Measurements from ENCODE around the gene RTKN.

Gene RTKN

DNA sequence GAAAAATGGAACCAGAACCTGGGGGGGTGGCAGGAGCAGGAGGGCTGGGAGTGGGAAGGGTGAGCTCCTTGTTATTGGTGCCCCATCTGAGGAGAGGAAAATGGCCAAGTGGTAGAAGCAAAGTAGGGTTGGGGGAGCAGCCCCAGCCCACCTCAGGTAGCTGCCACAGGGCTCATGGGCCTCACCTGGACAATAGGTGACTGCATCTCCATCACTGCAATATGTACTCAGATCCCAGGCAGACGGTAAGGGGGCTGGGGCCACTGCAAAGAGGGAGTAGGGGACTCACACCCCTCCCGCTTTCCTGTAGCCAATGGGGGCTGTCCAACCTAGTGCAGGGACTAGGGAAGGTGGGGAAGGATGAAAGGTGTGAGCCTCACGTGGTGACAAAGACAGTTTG lies 24.5 kb downstream of the RTKN start:
- Histone ChIP-seq H4K20me1 (ENCODE audit: insufficient read depth) (no peaks in the 10 kb centered on the region), H3K9ac (no peak overlapping the region), H3K36me3 (ENCODE audit: insufficient read depth) (no peaks in the 10 kb centered on the region), H3K4me1 (ENCODE audit: low read depth, poor library complexity, severe bottlenecking) (peaks cover 11% of the 10 kb centered on the region), H2AFZ (ENCODE audit: low read depth) (no peak overlapping the region), H3K4me3 (IDR thresholded peaks at IDR 0.05; ENCODE audit: insufficient read depth, low read depth, low read length) (no peak overlapping the region), H3K27ac (no peak overlapping the region), H3K27me3 (ENCODE audit: insufficient read depth, low read depth) (no peaks in the 10 kb centered on the region), H3K79me2 (ENCODE audit: insufficient read depth, low read depth) (no peaks in the 10 kb centered on the region), H3K4me2 (no peak overlapping the region)
- TF ChIP-seq, protein P1, sequence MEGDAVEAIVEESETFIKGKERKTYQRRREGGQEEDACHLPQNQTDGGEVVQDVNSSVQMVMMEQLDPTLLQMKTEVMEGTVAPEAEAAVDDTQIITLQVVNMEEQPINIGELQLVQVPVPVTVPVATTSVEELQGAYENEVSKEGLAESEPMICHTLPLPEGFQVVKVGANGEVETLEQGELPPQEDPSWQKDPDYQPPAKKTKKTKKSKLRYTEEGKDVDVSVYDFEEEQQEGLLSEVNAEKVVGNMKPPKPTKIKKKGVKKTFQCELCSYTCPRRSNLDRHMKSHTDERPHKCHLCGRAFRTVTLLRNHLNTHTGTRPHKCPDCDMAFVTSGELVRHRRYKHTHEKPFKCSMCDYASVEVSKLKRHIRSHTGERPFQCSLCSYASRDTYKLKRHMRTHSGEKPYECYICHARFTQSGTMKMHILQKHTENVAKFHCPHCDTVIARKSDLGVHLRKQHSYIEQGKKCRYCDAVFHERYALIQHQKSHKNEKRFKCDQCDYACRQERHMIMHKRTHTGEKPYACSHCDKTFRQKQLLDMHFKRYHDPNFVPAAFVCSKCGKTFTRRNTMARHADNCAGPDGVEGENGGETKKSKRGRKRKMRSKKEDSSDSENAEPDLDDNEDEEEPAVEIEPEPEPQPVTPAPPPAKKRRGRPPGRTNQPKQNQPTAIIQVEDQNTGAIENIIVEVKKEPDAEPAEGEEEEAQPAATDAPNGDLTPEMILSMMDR (conservative IDR thresholded peaks at IDR 0.05; ENCODE audit: low read depth, low read length): no peak

DNA sequence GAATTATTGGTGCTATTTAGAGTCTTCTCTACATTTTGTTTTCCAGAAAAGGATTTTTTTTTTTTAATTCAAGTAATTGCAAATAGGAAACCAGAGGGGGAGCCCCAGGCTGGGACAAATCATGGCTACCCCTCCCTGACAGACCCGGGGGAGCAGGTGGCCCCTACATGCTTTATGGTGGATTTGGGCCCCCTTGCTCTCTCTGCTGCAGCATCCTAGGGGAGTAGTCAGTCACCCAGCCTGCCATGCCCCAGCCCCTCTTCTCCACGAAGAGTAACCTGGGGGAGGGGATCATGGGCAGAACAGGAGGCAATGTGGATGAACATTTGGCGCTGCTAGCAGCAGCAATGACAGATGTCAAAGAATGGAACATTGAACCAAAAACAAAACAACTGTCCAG lies 25.0 kb downstream of the RTKN start:
- H2AFZ ChIP-seq (ENCODE audit: low read depth): no peak overlapping the region
- H3K9ac ChIP-seq: no peak overlapping the region
- peaks cover 8% of the 10 kb centered on the region for H3K4me1 ChIP-seq (ENCODE audit: low read depth, poor library complexity, severe bottlenecking)
- no peaks in the 10 kb centered on the region for H3K36me3 ChIP-seq (ENCODE audit: insufficient read depth)
- H4K20me1 ChIP-seq (ENCODE audit: insufficient read depth): no peaks in the 10 kb centered on the region
- H3K27me3 ChIP-seq (ENCODE audit: insufficient read depth, low read depth): no peaks in the 10 kb centered on the region
- no peak overlapping the region for H3K4me2 ChIP-seq
- H3K4me3 ChIP-seq (IDR thresholded peaks at IDR 0.05; ENCODE audit: insufficient read depth, low read depth, low read length): no peak overlapping the region
- H3K79me2 ChIP-seq (ENCODE audit: insufficient read depth, low read depth): no peaks in the 10 kb centered on the region
- TF ChIP-seq, protein P1 (conservative IDR thresholded peaks at IDR 0.05; ENCODE audit: low read depth, low read length): peak; percentile 13; the same call in 1 of the 2 replicates
- no peak overlapping the region for H3K27ac ChIP-seq

DNA sequence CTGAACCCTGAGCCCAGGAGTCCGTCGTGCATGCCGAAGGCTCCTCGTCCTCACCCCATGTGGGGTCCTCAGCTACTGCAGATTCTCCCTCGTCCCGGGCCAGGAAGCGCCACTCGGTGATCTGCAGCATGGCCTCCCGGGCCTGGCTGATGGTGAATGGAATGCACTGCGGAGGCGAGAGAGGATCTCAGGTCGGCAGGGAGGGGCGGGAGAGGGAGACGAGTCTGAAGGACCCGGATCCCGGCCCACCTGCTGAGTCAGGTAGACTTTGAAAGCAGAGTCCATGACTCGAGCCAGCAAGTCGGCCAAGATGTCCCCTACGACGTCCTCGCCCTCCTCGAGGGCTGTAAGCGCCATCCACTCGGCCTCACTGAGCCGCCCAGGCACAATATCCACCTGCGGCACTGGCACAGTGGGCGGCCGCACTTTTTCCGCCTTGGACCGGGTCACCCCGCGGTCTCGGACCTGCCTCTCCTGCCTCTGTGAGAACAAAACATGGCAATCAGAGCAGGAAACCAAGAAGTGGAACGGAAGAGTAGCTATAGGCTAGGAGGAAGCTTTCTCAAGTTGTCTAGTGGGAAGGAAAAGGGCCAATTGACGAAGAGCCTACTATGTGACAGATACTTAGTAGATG lies 25.9 kb downstream of the RTKN start:
- no peaks in the 10 kb centered on the region for H3K27me3 ChIP-seq (ENCODE audit: insufficient read depth, low read depth)
- H4K20me1 ChIP-seq (ENCODE audit: insufficient read depth): no peaks in the 10 kb centered on the region
- H3K9ac ChIP-seq: no peak overlapping the region
- no peaks in the 10 kb centered on the region for H3K79me2 ChIP-seq (ENCODE audit: insufficient read depth, low read depth)
- no peaks in the 10 kb centered on the region for H3K36me3 ChIP-seq (ENCODE audit: insufficient read depth)
- TF ChIP-seq, protein P1 (conservative IDR thresholded peaks at IDR 0.05; ENCODE audit: low read depth, low read length): no peak
- no peak overlapping the region for H2AFZ ChIP-seq (ENCODE audit: low read depth)
- H3K4me3 ChIP-seq (IDR thresholded peaks at IDR 0.05; ENCODE audit: insufficient read depth, low read depth, low read length): no peak overlapping the region
- no peak overlapping the region for H3K27ac ChIP-seq
- peaks cover 7% of the 10 kb centered on the region for H3K4me1 ChIP-seq (ENCODE audit: low read depth, poor library complexity, severe bottlenecking)
- H3K4me2 ChIP-seq: no peak overlapping the region

DNA sequence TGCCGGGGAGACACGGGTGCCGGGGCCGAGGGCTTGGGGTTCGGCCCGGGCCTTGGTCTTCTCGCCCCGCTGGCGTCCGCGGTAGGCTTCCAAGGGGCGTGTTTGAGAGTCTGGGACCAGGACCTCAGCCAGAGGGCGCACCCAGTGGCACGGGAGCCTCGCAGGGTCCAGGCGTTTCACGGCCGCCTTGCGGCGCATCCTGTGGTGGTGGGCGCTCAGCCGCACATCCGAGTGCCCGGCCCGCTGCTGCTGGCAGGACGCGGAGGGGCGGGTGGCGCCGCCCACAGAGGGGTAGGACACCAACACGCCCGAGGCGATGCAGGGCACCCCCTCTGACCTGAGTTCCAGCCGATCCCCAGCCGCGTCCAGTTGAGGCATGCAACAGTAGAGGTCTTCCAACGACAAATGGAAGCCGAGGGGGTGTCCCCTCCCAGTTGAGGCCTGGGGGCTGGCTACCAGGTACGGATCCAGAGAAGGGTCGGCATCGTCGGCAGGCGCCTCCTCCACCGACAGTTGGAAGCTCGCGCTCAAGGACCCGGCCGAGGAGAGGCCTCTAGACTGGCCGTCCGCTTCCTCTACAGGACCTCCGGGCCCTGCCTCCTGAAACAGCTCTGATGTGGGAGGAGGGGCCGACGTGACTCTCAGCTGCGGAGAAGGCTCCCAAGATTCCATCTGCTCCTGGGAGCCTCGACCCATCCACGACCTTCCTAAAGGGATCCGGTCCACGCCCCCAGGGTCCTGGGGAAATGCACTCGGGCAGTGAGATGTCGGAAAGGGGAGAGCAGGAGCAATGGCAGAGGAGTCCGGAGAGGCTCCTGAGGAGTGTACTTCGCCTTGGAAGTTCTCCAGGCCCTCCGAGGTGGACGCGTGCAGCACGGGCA lies 26.6 kb downstream of the RTKN start:
- no peak overlapping the region for H3K4me3 ChIP-seq (IDR thresholded peaks at IDR 0.05; ENCODE audit: insufficient read depth, low read depth, low read length)
- no peak overlapping the region for H3K27ac ChIP-seq
- H3K9ac ChIP-seq: no peak overlapping the region
- TF ChIP-seq, protein P1 (conservative IDR thresholded peaks at IDR 0.05; ENCODE audit: low read depth, low read length): no peak
- H3K27me3 ChIP-seq (ENCODE audit: insufficient read depth, low read depth): no peaks in the 10 kb centered on the region
- H3K4me2 ChIP-seq: no peak overlapping the region
- H4K20me1 ChIP-seq (ENCODE audit: insufficient read depth): no peaks in the 10 kb centered on the region
- H2AFZ ChIP-seq (ENCODE audit: low read depth): no peak overlapping the region
- H3K4me1 ChIP-seq (ENCODE audit: low read depth, poor library complexity, severe bottlenecking): no peaks in the 10 kb centered on the region
- H3K79me2 ChIP-seq (ENCODE audit: insufficient read depth, low read depth): no peaks in the 10 kb centered on the region
- H3K36me3 ChIP-seq (ENCODE audit: insufficient read depth): no peaks in the 10 kb centered on the region

Measured in KMS-11 (cell line).